Posterior cingulate gyrus (tissue), 11 donors: Measurements from ENCODE around the gene EVC2.

ENCODE experiments used
- DNase-seq, 10 donors: peaks; one replicate each; pipeline versions ENCODE4 v3.0.0 to v3.0.0-alpha.2; 2020 to 2021; ENCODE audit warnings: mixed read lengths in 3 of 10
- intact Hi-C: fragments of 100-400 bp; cut with DNase I; formaldehyde crosslinking; loops from one replicate; pipeline ENCODE4 v1.15.1; 2023

The EVC2 gene

DNA sequence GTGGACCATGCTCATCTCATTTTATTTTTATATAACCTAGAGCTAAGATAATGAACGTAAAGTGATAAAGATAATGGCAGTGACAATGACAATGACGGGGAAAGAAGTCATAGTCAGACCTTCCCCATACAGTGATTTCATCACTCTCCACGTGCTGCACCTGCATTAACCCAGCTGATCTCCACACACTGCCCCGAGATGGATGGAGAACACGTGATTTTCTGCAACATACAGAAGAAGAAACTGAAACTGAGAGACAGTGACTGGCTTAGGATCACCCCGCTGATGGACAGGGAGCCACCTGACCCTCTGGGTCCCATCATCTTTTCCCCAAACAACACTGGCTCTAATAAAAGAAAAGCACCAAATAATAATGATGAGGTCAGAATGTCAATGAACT lies 22.0 kb downstream of the EVC2 start:
- no peak for DNase-seq
- intact Hi-C loops, result no loop called here

DNA sequence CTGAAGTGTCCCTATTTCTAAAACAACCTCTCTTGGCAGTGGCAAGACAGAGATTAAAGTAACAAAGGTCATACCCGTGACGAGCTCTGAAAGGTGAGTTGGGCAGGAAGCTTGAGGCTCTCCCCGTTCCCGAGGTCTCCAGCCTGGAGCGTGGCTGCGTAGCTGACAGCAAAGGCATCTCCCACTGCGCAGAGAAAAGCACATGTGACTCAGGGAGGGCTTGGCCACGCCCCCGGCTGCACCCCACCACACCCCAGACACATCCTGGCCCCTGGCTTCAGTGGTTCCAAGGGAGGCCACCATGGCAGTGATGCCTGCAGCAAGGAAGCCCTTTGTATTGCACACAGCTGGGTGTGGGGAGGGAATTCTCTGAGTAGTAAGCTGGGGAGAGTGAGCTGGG lies 23.1 kb downstream of the EVC2 start:
- intact Hi-C loops, result no loop called here
- DNase-seq, result no peak

DNA sequence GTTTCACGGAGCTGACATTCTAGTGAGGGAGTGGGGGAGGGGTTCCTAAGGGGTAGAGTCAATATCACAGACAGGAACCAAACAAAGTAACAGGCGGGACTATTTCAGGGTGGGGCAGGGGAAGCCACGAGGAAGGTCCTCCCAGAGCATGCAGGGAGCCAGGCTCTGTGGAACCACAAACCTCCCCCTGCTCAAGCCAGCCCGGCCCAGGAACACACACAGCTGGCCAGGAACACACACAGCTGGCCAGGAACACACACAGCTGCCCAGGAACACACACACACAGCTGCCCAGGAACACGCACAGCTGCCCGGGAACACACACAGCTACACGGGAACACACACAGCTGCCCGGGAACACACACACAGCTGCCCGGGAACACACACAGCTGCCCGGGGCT lies 24.8 kb downstream of the EVC2 start:
- no peak for DNase-seq
- intact Hi-C loops, result no loop called here

DNA sequence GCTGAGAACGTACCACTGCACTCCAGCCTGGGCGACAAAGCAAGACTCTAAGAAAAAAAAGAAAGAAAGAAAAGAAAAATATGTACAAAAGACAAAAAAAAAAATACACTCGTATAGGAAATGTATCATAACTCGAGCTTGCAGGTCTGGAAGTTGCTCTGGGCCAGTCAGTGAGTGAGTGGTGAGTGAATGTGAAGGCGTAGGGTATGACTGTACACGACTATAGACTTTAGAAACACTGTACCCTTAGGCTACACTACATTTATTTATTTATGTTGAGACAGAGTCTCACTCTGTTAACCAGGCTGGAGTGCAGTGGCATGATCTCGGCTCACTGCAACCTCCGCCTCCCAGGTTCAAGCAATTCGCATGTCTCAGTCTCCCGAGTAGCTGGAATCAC lies 29.4 kb downstream of the EVC2 start:
- no peak for DNase-seq
- intact Hi-C loops, result no loop called here

DNA sequence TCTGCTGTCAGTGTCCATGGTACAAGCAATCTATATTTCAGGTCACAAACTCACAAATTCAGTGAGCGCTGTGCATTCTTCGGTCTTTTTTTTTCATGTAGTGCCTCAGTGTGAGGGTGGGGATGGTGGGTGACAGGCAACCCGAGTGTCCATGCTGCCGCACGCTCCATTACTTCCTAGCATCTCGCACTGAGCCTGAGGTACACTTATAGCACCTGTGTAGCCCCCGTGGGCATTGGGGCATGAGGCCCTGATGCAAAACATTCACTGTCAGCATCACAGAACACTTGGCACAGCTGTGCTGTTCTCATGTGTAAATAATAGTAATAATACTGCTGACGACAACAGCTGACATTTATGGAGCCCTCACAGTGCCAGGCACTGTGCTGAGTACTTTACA lies 31.6 kb downstream of the EVC2 start:
- DNase-seq, result no peak
- intact Hi-C loops, result no loop called here

DNA sequence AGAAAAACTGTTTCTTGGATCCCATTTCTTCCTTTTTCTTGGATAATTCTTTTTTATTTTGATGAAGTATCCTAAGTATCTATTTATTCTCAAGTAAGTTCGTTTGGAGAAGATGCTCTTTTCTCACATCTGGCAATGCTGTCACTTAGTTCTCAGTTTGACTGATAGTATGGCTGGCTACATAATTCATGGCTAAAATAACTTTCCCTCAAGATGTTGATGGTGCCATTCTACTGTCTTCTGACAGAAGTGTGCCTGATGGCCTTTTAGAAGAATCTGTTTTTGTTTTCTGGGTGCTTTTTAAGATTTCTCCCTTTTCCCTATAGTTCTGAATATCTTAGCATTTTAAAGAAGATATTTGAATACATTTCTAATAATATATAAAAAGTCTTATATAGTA lies 41.6 kb downstream of the EVC2 start:
- DNase-seq, result no peak

DNA sequence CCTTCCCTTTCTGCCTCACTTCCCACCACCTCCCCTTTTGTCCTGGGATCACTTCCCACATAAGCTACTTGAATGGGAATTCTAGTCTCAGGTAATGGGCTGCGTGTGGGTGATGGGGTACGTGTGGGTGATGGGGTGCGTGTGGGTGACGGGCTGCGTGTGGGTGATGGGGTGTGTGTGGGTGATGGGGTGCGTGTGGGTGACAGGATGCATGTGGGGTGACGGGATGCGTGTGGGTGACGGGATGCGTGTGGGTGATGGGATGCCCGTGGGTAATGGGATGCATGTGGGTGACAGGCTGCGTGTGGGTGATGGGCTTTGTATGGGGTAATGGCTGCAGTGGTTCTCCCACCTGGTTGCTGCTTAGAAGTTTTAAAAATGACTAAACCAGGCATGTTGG lies 43.6 kb downstream of the EVC2 start:
- intact Hi-C loops, result no loop called here
- no peak for DNase-seq

More for the DNA sequence above, 41.6 kb downstream of the EVC2 start:
- intact Hi-C loops, result no loop called here

DNA sequence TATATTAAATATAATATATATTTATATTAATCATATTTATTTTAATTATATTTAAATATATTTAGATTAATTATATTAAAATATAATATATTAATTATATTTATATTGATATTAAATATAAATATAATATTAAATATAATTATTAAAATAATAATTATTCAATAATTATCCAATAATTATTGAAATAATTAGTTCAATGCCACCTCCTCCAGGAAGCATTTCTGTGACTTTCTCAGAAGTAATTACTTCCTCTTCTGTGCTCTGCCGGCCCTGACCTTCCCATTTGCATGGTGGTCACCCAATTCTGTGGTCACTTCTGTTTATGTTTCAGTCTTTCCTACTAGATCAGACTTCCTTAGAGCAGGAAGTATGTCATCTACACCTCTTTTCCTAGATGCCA lies 45.8 kb downstream of the EVC2 start:
- DNase-seq, result no peak
- intact Hi-C loops, result no loop called here

DNA sequence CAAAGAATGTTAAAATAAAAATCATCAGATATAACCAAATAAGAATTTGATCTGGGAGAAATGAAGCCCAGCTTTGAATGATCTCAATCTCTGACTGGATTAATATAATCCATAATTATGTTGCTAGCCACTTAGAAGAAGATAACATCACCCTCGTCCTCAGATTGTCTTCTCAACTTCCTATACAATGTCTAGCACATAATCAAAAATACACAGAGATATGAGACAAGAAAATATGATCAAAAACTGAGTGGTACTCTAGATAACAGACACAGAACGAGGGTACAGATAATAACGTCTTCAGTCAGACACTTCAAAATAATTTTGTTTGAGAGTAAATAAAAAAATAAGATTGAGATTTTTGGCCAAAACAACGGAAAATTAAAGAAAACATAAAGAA lies 47.1 kb downstream of the EVC2 start:
- intact Hi-C loops, result no loop called here
- no peak for DNase-seq

DNA sequence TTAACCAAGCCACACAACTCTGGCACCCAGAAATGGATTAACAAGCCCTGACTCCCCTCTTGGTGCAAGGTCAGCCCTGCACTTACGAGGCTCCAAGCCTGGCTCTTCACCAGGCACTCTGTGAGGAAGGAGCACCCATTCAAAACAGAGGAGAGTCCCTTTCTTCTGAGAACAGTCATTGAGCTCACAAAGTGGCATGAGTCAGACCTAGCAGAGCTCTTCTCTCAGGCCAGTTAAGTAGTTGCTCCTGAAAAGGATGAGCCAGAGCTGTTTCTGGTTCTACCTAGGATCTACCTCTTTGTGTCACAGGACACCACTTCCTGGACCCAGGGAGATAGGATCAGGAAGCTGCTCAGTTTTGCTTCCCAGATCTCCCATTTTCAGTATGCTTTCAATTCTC lies 48.2 kb downstream of the EVC2 start:
- intact Hi-C loops, result no loop called here
- DNase-seq, result no peak

DNA sequence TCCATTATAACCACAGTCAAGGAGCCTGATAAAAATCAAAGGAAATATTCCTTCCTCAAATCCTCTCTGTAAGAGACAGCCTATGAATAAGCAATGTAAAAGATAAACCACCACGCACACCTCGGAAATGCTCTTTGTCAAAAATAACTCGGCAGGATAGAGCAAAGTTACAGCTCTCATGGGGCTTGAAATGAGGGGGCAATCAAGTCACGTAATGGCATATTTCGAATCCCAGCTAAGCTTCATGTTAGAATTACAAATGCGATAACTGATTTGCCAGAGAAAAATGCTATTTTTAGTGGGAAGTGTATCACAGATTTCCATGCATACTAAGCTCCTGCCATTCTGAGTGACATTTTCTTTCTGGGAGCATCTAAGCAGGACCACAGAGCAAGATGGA lies 49.4 kb downstream of the EVC2 start:
- no peak for DNase-seq

DNA sequence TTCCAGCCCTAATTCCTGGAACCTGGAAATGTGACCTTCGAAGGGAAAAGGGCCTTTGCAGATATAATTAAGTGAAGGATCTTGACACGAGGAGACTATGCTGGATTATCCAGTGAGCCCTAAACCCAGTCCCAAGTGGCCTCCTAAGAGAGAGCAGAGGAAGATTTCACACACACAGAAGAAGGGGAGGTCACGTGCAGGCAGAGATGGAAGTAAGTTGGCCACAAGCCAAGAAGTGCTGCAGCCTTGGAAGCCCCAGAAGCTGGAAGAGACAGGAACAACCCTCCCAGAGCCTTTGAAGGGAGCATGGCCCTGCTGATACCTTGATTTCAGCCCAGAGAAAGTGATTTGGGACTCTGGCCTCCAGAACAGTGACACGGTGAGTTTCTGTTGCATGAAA lies 51.9 kb downstream of the EVC2 start:
- intact Hi-C loops, result no loop called here
- no peak for DNase-seq

More for the DNA sequence above, 49.4 kb downstream of the EVC2 start:
- intact Hi-C loops, result no loop called here

DNA sequence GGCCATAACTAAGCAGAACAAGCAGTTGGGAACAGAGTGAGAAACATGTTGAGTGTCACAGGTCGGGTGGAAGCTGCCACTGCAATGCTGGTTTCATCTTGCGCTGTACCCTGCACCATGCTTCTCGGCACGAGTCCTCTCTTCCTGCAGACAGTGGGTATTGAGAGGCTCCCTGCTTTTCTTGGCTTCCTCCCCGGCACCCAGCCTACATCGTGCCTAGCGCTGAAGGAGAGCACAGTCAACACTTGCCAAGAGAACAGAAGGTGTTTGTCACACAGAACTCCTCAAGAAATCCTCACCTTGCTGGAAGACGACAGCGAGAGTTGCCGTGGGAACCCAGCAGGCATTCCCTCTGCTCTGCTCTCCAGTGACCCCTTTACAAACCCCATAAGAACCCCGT lies 53.6 kb downstream of the EVC2 start:
- intact Hi-C loops, result no loop called here

DNA sequence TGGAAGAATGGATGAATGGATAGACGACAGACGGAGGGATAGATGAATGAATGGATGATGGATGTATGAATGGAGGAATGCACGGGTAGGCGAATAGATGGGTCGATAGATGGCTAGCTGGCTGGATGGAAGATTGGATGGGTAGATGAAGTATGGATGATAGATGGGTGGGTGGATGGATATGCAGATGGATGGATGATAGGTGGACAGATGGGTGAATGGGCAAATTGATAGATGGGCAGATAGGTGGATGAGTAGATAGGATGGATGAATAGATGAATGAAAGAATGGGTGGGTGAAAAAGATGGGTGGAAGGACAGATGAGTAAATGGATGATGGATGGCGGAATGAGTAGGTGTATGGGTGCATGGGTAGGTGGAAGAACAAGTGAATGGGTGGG lies 57.3 kb downstream of the EVC2 start:
- DNase-seq, result no peak
- intact Hi-C loops, result no loop called here

More for the DNA sequence above, 53.6 kb downstream of the EVC2 start:
- DNase-seq, result peak in 9 of 10 donors; percentile 13 to 94 (median 64)

DNA sequence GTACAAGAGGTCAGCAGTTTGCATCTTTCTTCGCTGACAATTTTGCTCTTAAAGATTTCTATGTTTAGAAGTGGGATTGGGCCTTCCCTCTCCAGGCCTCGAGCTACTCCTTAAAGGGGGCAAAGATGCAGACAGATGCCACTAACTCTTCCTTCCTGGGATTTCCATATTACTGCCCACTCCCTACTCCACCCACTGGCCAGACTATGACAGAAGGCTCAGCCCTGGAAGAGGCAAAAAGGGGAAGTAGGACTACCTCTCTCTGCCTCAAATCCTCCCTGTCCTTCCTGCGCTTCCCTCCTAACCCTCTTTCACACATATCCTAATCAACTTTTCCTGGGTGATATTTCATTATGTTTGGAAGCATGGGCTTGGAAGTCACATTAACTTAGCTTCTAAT lies 58.3 kb downstream of the EVC2 start:
- intact Hi-C loops, result no loop called here
- DNase-seq, result no peak

DNA sequence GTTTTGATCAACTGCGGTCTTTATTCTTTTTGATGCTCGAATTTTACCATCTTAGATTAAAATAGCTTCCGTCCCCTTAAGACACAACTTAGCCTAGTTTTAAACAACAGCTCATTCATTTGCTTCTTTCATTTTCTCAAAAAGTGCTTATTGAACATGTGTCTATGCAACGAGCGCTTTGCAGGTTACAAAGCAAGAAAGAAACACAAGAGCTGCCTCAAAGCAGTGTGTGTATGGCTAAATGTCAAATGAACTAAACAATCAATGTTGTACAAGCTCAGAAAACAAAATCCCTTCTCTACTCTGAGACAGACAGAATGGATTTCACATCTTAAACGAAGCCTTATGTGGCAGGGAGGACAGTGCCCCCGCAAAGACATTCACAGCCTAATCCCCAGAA lies 61.0 kb downstream of the EVC2 start:
- DNase-seq, result no peak
- intact Hi-C loops, result no loop called here

DNA sequence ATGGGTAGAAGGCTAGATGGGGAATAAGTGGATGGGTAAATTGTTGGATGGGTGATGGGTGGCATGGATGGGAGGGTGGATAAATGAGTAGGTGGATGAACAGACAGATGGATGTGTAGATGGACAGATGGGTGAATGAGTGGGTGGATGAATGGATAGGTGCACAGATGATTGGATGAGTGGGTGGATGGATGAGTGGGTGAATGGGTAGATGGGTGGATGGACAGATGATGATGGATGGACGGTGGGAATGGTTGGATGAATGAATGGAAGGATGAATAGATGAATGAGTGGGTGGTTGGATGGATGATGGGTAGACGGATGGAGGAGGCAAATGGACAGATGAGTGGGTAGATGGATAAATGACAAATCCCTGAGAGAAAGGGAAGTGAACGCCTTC lies 68.3 kb downstream of the EVC2 start:
- intact Hi-C loops, result no loop called here
- no peak for DNase-seq

DNA sequence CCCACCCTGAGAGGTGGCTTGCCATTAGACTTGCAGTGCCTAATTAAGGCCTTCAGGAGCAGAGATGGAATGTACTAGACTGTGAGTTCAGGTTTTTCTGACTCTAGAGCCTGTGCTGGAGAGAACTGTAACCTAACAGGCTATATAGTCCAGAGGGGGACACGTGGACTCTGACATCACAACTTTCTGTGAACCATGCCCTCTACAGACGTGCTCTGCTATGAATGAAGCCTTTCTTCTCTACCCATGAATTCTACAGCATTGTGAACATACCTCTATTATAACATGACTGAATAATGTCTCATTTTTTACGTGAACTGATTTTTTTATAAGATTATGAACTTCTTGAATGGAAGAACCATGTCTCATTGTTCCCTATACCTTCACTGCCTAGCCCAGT lies 68.8 kb downstream of the EVC2 start:
- no peak for DNase-seq

DNA sequence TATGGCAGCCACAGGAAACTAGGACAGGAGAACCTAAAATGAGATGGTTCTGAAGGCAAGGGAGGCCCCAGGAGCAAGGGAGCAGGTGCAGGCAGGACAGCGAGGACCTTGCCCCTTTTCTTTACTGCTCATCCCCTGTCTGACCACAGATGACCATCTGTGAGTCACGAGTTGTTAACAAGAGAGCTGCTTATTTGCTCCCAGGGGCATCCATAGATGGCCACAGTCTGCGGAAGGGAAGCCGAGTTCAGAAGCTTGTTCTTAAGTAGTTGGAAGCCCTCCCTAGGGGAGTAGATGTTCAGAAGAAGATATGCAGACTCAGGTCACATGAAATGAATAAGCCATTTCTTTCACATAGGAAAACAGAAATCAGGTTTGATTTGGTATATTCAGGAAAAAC lies 69.4 kb downstream of the EVC2 start:
- intact Hi-C loops, result no loop called here
- no peak for DNase-seq

More for the DNA sequence above, 68.8 kb downstream of the EVC2 start:
- intact Hi-C loops, result no loop called here

DNA sequence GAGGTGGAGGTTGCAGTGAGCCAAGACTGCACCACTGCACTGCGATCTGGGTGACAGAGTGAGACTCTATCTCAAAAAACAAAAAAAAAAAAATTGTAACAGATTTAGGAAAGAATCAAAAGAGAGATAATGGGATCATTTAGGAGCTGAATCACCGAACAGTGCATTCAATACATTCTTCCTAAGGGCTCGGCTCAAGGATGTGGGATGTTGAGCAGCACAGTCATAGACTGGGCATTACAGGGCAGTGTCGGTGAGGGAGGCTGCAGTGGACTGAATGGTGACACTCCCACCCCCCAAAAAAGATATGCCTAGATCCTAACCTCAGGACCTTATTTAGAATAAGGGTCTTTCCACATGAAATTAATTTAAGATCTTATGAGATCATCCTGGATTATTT lies 70.0 kb downstream of the EVC2 start:
- intact Hi-C loops, result no loop called here
- no peak for DNase-seq

DNA sequence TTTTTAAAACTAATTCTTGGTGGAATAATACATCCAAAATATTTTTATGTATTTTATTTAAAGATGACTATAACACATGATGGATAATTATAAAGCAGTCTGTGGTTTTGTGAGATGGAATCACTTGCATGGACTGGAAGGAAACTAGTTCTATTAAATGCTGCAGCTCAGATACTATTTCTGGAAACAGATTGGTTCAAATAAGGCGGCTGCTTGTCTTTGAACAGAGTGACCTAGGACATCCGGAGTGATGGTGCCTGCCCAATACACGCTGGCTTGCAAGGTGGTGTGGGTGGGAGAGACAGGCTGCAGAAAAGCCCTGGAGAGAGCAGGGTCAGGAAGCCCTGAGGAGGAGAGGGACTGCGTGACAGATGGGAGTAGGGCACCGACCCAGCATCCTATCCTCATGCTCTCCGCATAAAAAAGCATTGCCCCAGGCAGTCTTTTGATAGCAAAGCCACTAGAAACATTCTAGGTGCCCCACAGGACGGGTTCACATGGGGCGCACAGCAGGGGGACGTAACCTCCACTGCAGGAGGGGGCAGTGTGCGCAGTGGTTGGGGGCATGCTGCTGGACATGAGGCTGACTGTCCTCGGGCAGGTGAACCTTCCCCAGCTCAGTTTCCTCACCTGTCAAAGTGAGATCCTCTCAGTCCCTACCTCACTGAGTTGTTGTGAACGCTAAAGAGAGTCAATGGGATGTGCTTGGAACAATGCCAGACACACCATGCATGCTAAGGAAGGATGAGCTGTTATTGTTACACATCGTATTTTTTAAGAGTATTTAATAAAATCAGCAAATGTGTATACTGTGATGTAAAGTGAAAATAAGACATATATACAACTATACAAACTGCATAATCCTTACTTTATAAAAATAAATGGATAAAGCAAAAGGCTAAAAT lies 71.3 kb downstream of the EVC2 start:
- intact Hi-C loops, result no loop called here

DNA sequence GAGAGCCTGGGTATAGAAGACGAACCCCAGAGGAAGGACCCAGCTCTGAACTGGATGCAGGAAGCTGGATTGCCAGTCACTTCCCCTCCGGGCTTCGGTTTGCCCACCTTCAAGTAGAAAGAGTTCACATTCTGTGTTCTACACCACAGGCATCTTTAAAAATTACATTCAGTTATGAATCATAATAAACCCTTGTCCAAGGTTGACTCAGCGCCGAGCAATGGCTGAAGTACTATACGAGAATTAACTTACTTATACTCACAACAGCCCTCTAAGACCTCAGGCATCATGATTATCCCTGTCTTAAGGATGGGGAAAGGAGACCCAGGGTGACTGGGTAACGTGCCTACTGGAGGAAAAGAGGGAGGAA lies 72.5 kb downstream of the EVC2 start:
- no peak for DNase-seq
- intact Hi-C loops, result no loop called here

More for the DNA sequence above, 71.3 kb downstream of the EVC2 start:
- no peak for DNase-seq

DNA sequence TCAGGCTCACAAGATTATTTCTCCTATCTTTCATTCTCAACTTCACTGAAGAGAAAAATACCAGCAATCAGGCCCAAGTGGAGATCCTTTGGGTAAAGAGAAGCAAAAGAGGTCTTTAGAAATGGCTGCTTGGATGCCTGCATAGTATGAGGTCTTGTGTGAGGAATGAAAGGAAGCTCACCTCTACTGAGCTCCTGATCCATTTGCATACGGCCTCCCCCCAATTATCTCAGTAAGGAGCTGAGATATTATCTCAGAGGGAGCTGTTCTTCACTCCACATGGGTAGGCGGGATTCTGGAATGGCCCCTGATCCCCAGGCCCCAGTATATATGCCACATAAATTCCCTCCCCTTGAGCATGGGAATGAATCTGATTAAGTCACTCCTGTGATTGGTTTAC lies 75.8 kb downstream of the EVC2 start:
- intact Hi-C loops, result no loop called here
- DNase-seq, result no peak
